Fibroblast of villous mesenchyme (primary cell): Measurements from ENCODE around the gene RUNX2. TPM values are rescaled to one million over a fixed set of nuclear protein-coding genes. Genes with fewer than 3 reads are reported as not detected.

Experiments
- DNase-seq: peaks from one replicate; pipeline ENCODE4 v3.0.0-alpha.2; 2010; ENCODE audit warnings: low read depth
- H3K4me3 ChIP-seq: 2 replicates; pipeline ENCODE4 v1.5.1; 2011; ENCODE audit warnings: low read depth, mild to moderate bottlenecking, low read length
- total RNA-seq: library from RNA; depleted of rRNA; stranded (reverse); fragments of >200 nt; gene quantifications from 2 replicates; pipeline ENCODE4 v1.2.3, GENCODE V29; 2012
- TF ChIP-seq, protein P1 (sequence below): IDR thresholded peaks from 2 replicates; pipeline ENCODE4 v1.5.1; 2012; ENCODE audit warnings: low read depth, mild to moderate bottlenecking, low read length; ENCODE audit not compliant: insufficient read depth

Gene RUNX2
- total RNA-seq, 1 donor: 8.6 TPM

DNA sequence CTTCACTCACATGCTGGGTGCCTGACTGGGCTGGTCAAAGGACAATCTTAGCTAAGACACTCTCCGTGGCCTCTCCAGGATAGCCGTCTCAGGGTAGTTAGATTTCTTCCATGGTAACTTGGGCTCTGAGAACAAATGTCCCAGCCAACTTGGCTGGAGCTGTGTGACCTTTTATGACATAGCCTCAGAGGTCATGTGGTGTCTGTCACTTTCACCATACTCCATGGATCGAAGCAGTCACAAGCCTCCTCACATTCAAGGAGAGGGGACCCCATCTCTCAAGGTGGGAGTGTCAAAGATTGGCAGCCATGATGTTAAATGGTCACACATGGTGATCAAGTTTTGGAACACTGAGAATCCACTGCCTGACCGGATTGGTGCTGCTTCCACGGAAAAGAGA is 240.5 kb downstream of the RUNX2 start:
- TF ChIP-seq, protein P1, sequence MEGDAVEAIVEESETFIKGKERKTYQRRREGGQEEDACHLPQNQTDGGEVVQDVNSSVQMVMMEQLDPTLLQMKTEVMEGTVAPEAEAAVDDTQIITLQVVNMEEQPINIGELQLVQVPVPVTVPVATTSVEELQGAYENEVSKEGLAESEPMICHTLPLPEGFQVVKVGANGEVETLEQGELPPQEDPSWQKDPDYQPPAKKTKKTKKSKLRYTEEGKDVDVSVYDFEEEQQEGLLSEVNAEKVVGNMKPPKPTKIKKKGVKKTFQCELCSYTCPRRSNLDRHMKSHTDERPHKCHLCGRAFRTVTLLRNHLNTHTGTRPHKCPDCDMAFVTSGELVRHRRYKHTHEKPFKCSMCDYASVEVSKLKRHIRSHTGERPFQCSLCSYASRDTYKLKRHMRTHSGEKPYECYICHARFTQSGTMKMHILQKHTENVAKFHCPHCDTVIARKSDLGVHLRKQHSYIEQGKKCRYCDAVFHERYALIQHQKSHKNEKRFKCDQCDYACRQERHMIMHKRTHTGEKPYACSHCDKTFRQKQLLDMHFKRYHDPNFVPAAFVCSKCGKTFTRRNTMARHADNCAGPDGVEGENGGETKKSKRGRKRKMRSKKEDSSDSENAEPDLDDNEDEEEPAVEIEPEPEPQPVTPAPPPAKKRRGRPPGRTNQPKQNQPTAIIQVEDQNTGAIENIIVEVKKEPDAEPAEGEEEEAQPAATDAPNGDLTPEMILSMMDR: no peak
- DNase-seq: no peak
- H3K4me3 ChIP-seq: no peak overlapping the region

GRCh38 chr6:45569210-45569945 is 241.2 kb downstream of the RUNX2 start:
- TF ChIP-seq, protein P1: no peak

GRCh38 chr6:45571159-45571558 is 243.0 kb downstream of the RUNX2 start:
- H3K4me3 ChIP-seq: no peak overlapping the region
- DNase-seq: no peak
- TF ChIP-seq, protein P1: no peak

More at GRCh38 chr6:45569210-45569945, 241.2 kb downstream of the RUNX2 start:
- no peak for DNase-seq
- no peak overlapping the region for H3K4me3 ChIP-seq

- TF ChIP-seq, protein P1: no peak
- DNase-seq: no peak
- no peak overlapping the region for H3K4me3 ChIP-seq
Observed at GRCh38 chr6:45572833-45573232, 244.7 kb downstream of the RUNX2 start.

DNA sequence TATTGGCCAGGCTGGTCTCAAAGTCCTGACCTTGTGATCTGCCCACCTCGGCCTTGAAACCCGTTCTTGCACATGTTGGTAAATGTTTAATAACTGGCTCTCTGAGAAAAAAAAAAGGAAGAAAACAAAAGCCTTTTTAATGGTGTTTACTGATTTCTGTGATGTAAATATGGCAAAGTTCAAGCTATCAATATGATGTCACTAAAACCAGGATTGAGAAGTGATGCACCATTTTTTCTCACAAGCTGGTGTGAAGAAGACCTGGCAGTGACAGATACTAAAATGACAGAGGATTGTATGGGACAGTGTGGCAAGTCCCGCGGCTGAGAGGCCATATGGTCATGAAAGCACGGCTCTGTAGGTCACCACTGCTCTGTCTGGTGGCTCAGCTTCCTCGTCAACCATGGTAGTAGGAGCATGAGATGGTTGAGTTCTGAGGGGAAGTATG is 245.9 kb downstream of the RUNX2 start:
- H3K4me3 ChIP-seq: no peak overlapping the region
- TF ChIP-seq, protein P1: no peak
- no peak for DNase-seq

DNA sequence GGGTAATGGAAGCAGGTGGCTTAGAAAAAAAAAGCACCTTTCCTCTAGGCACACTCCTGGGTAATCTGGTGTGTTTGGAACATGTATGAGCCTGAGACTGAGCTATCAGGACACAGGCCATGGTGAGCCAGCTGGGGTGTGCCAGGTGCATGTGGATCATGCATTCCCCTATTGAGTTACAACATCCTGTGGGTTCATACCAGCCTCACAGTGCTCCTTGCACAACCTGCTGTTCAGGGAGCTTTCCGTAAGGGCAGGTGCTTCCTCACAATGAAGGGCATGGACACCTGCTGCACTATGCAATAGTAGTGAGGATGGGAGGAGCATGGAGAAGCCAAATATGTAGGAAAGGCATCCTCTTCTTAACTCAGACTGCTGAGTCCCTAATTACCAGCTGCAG is 246.8 kb downstream of the RUNX2 start:
- no peak for DNase-seq
- TF ChIP-seq, protein P1: no peak
- no peak overlapping the region for H3K4me3 ChIP-seq
